Thymus (tissue), 11 donors: ENCODE results near the gene HERC2. TPM values are rescaled to one million over a fixed set of nuclear protein-coding genes. Genes with fewer than 3 reads are reported as not detected.
"Not testable (repeated sequence)": the region's sequence is repeated elsewhere in the genome, so short reads cannot be mapped to it uniquely, and the experiment has no call there.

ENCODE experiments used
- DNase-seq, 9 donors: peaks; one replicate each; pipeline ENCODE4 v3.0.0-alpha.2; 2013; ENCODE audit warnings: low spot score in 9 of 9, low read depth in 6 of 9, missing footprints in 1 of 9
- H3K27ac ChIP-seq, 2 donors: one replicate each; pipeline ENCODE4 v1.5.1; 2013; ENCODE audit warnings: control low read depth in 1 of 2, low read depth in 1 of 2, low read length in 1 of 2, mild to moderate bottlenecking in 1 of 2, moderate library complexity in 1 of 2
- H3K27me3 ChIP-seq, 2 donors: one replicate each; pipeline ENCODE4 v1.5.1; 2013; ENCODE audit warnings: low read length in 1 of 2; ENCODE audit not compliant: control insufficient read depth in 2 of 2, insufficient read depth in 1 of 2
- H3K36me3 ChIP-seq, 2 donors: one replicate each; pipeline ENCODE4 v1.5.1; 2013; ENCODE audit warnings: low read length in 1 of 2, mild to moderate bottlenecking in 1 of 2, moderate library complexity in 1 of 2; ENCODE audit not compliant: control insufficient read depth in 2 of 2, insufficient read depth in 2 of 2
- H3K4me1 ChIP-seq, 2 donors: one replicate each; pipeline ENCODE4 v1.5.1; 2013; ENCODE audit warnings: low read length in 2 of 2; ENCODE audit not compliant: control insufficient read depth in 2 of 2, insufficient read depth in 2 of 2
- H3K4me3 ChIP-seq, 2 donors: one replicate each; pipeline ENCODE4 v1.5.1; 2013; ENCODE audit warnings: low read length in 2 of 2, control low read depth in 1 of 2, mild to moderate bottlenecking in 1 of 2
- H3K9me3 ChIP-seq, 2 donors: one replicate each; pipeline ENCODE4 v1.5.1; 2013; ENCODE audit warnings: low read length in 1 of 2, mild to moderate bottlenecking in 1 of 2; ENCODE audit not compliant: control insufficient read depth in 2 of 2, insufficient read depth in 1 of 2
- WGBS: extraction: QIAGEN DNeasy Blood & Tissue Kit; methylation state at CpG from one replicate; pipeline ENCODE4 v1.1.7; 2013; 5-methylcytosine and 5-hydroxymethylcytosine counted together
- polyA plus RNA-seq: library from polyadenylated mRNA; stranded (reverse); fragments of 200-250 nt; gene quantifications from one replicate; pipeline ENCODE4 v1.2.3, GENCODE V29; 2013
- total RNA-seq: library from RNA; stranded (reverse); fragments of 120-200 nt; gene quantifications from one replicate; pipeline ENCODE4 v1.2.4, GENCODE V29; 2013
- donor health status: healthy.

HERC2 gene
- total and polyA plus RNA-seq, 2 donors, result 18.7 to 27.1 TPM

DNA sequence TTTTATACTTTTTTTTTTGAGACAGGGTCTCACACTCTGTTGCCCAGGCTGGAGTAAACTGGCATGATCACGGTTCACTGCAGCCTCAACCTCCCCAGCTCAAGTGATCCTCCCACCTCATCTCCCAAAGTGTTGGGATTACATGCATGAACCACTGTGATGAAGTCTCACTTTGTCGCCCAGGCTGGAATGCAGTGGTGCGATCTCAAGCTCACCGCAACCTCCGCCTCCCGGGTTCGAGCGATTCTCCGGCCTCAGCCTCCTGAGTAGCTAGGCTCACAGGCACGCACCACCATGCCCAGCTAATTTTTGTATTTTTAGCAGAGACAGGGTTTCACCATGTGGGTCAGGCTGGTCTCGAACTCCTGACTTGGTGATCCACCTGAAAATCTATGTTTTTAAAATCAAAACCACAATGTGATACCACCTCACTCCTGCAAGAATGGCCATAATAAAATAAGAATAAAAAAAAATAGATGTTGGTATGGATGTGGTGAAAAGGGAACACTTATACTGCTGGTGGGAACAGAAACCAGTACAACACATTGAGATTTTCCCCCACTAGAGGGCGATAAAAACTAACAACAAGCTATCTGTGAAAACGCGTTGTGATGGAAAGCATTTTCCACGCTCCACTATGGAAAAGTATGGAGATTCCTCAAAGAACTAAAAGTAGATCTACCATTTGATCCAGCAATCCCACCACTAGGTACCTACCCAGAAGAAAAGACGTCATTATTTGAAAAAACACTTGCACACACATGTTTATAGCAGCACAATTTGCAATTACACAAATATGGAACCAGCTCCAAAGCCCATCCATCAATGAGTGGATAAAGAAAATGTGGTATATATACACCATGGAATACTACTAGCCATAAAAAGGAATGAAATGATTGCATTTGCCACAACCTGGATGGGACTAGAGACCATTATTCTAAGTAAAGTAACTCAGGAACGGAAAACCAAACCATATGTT is 196.0 kb downstream of the HERC2 start:
- Histone ChIP-seq H3K9me3 (no peaks in the 10 kb centered on the region), H3K4me3 (no peak overlapping the region), H3K27ac (no peak overlapping the region), H3K4me1 (no peaks in the 10 kb centered on the region), H3K27me3 (no peaks in the 10 kb centered on the region), H3K36me3 (peaks cover 16 to 57% of the 10 kb centered on the region in 2 donors)
- 82% methylated on average over 17 of the region's 17 CpGs for WGBS
- DNase-seq, result peak in 6 of 9 donors; percentile 19 to 69 (median 37)

DNA sequence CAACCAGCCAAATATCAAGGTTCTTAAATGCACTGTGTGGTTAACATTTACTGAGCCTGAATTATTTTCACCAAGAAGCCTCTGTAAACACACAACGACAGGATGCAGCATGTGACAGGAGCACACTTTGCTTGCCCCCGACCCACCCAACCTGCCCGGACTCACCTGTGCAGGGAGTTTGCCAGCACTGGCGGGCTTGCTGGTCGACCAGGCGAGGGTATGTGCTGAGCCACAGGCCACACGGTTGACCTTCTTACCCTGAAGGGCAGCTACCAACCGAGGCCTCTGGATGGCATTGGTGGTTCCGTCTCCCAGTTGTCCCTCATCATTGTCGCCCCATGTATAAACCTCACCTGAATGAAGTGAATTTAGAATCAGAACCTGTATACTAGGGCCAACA is 197.1 kb downstream of the HERC2 start:
- no peaks in the 10 kb centered on the region for H3K27me3 ChIP-seq
- WGBS, result 98% methylated on average over 10 of the region's 10 CpGs
- H3K27ac ChIP-seq, result no peak overlapping the region
- no peaks in the 10 kb centered on the region for H3K9me3 ChIP-seq
- H3K4me1 ChIP-seq, result no peaks in the 10 kb centered on the region
- no peak for DNase-seq
- no peak overlapping the region for H3K4me3 ChIP-seq
- peaks cover 16 to 60% of the 10 kb centered on the region in 2 donors for H3K36me3 ChIP-seq

DNA sequence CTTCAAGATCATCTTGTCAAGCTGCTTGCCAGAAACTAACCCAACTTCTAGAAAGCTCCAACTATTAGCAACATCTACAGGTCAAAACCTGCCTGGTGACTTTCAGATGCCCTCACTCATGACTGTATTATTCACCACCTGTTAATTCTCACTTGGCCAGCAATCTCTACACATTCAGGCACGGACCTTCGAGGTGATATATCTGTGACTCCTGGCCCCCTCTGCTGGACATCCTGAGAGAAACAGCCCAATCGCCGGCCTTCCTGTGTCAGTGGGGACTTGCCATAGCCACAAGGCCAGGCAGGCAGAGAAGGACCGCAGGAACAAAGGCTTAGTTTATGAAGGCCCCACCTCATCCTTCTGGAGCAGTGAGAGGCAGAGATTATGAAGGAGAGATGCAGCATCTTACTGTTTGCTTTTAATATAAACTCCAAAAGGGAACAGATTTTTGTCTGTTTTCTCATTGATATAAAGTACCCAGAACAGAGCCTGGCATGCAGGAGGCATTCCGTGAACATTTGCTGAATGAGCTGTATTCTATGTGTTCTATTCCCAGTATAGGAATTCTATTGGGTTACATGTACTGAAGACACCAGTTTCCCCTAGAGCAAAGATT is 198.5 kb downstream of the HERC2 start:
- Histone ChIP-seq H3K27me3 (no peaks in the 10 kb centered on the region), H3K4me3 (no peak overlapping the region), H3K36me3 (peaks cover 19 to 52% of the 10 kb centered on the region in 2 donors), H3K4me1 (no peaks in the 10 kb centered on the region), H3K27ac (no peak overlapping the region), H3K9me3 (no peaks in the 10 kb centered on the region)
- 70% methylated on average over 6 of the region's 6 CpGs for WGBS
- DNase-seq, result peak in 2 of 9 donors; percentile 47

DNA sequence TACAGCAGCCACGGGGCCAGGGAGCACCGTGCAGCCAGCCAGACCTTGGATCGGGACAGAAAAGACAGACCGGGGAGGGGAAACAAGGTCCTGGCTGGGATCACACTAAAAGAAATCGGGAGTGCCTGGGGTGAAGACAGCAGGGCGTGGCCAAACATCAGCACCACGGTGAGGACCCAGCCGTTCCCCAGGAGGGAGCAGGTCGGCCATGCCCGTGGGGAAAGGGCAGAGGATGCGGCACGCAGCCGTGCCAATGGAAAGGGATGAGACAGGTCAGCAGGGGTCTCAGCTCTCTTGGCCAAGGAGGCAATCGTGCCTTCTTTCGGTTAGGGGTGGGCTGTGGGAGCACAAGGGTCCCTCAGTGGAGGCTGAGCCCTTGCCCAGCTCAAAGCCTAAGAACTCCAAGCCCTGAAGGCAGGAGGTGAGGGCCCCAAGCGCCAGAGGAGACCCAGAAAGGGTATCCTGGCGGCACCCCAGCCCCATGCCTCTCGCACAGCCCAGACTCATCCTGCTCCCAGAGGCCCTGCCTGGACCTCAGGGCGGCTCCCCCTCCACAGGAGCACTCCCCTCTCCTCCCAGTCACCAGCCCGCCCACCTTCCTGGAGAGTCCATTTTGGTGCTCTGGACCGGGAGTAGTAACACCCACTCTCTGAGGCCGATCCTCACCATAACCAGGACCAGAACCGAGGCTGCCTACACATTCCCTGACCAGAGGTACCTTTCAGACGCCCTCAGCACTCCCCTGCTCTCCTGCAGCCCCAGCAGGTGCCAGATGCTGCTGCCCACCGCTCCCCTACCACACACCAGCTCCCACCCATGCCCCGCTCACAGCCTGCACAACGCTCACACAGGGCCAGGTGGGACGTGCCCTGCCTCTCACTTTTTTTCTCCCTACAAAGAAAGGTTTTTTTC is 199.7 kb downstream of the HERC2 start:
- WGBS, result 95% methylated on average over 28 of the region's 28 CpGs
- no peak for DNase-seq
- H3K9me3 ChIP-seq, result no peaks in the 10 kb centered on the region
- H3K4me3 ChIP-seq, result no peak overlapping the region
- no peaks in the 10 kb centered on the region for H3K27me3 ChIP-seq
- H3K27ac ChIP-seq, result no peak overlapping the region
- H3K36me3 ChIP-seq, result peaks cover 25 to 56% of the 10 kb centered on the region in 2 donors
- H3K4me1 ChIP-seq, result no peaks in the 10 kb centered on the region

DNA sequence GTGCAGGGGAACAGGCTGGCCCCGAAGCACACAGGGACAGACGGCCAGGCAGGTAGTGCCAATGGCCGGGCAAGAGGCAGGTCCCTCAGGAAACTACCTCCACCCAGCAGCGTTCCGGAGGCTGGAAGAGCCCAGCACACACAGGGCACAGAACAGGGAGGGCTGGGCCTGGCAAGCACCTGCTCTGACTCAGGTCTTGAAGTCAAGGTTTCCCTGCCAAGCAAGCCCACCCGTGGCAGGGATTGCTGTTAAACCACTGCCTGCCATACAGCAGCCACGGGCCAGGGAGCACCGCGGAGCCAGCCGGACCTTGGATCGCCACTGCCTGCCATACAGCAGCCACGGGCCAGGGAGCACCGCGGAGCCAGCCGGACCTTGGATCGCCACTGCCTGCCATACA is 200.4 kb downstream of the HERC2 start:
- 98% methylated on average over 12 of the region's 16 CpGs for WGBS
- H3K36me3 ChIP-seq, result peaks cover 25 to 59% of the 10 kb centered on the region in 2 donors
- H3K27ac ChIP-seq, H3K4me3 ChIP-seq, H3K27me3 ChIP-seq, H3K9me3 ChIP-seq, H3K4me1 ChIP-seq, DNase-seq: not testable (repeated sequence)

DNA sequence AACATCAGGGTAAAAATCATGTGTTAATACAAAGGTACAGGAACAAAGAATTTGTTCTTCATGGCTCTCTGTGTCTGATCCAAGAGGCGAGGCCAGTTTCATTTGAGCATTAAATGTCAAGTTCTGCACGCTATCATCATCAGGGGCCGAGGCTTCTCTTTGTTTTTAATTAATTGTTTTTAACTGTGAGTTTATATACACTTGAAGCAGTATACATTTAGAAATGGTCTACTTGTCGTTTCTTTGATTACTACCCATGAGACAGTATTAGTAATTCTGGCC is 201.7 kb downstream of the HERC2 start:
- DNase-seq, result no peak
- H3K36me3 ChIP-seq, result peaks cover 27 to 70% of the 10 kb centered on the region in 2 donors
- H3K4me1 ChIP-seq, result no peaks in the 10 kb centered on the region
- no peaks in the 10 kb centered on the region for H3K9me3 ChIP-seq
- WGBS, result 96% methylated on average over 4 of the region's 4 CpGs
- no peaks in the 10 kb centered on the region for H3K27me3 ChIP-seq
- H3K27ac ChIP-seq, result no peak overlapping the region
- no peak overlapping the region for H3K4me3 ChIP-seq

DNA sequence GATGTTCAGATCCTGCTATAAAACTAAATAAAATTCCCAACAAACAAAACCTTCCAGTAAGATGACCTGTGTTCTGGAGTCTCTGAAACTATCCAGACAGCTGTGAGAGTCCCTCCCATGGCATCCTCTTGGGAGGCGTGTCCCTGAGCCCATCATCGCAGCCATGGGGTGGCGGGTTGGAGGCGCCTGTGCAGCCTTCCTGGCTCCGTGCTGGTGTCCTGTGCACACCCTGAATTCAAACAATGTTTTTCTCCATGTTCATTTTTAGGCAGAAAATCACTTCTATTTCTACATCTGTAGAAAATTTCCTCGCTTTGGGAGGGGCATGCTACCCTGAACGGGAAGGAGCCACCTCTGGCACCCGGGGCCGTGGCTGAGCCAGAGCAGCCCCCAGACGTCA is 203.4 kb downstream of the HERC2 start:
- DNase-seq, result no peak
- H3K27ac ChIP-seq, result no peak overlapping the region
- H3K27me3 ChIP-seq, result no peaks in the 10 kb centered on the region
- no peaks in the 10 kb centered on the region for H3K4me1 ChIP-seq
- peaks cover 26 to 74% of the 10 kb centered on the region in 2 donors for H3K36me3 ChIP-seq
- 96% methylated on average over 10 of the region's 10 CpGs for WGBS
- no peak overlapping the region for H3K4me3 ChIP-seq
- H3K9me3 ChIP-seq, result no peaks in the 10 kb centered on the region

DNA sequence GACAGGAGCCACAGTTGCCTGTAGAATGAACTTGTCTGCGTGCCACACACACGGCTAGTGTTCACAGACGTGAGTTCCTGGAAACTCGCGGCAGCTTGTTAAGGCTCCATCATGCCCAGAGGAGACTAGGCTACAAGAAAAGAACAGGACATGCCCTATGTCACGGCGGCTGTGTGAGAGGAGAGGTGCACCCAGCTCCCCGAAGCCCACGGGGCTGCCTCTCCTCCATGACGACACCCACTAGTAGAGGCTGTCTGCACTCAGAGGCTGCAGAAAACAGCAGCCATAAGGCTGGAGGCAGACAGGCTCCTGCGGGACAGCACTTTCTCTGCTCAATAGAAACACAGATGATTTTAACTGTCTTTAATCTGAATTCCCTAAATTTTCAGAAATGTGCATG is 203.9 kb downstream of the HERC2 start:
- no peaks in the 10 kb centered on the region for H3K9me3 ChIP-seq
- 97% methylated on average over 11 of the region's 11 CpGs for WGBS
- H3K4me1 ChIP-seq, result no peaks in the 10 kb centered on the region
- H3K4me3 ChIP-seq, result no peak overlapping the region
- H3K36me3 ChIP-seq, result peaks cover 23 to 78% of the 10 kb centered on the region in 2 donors
- DNase-seq, result no peak
- no peak overlapping the region for H3K27ac ChIP-seq
- H3K27me3 ChIP-seq, result no peaks in the 10 kb centered on the region
